HG02885 (cell line): ENCODE data around the gene PRKCE.

Source experiments
- ATAC-seq: cut with Tn5 transposase; IDR thresholded peaks from one replicate; pipeline ENCODE4 v1.9.1; 2021; ENCODE audit warnings: mild to moderate bottlenecking; ENCODE audit not compliant: unreplicated experiment, poor library complexity

Gene PRKCE

DNA sequence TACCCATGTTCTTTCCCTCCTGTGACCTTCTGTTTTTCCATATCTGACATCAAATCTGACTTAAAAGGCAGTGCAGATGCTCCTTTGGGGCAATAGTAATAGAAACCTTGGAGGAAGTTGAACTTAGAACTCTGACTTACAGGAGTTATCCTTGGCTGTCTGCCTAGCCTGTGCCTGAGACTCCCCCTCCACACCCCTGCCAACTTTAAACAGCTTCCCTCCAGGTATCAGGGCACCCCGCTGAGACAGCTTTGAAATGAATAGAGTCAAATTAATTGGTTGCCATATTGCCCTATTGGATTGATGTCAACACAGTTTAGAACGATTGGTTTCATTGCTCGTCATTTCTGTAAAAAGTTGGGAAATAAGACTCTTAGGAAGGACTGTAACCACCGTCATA lies 322.0 kb downstream of the PRKCE start:
- no peak for ATAC-seq

DNA sequence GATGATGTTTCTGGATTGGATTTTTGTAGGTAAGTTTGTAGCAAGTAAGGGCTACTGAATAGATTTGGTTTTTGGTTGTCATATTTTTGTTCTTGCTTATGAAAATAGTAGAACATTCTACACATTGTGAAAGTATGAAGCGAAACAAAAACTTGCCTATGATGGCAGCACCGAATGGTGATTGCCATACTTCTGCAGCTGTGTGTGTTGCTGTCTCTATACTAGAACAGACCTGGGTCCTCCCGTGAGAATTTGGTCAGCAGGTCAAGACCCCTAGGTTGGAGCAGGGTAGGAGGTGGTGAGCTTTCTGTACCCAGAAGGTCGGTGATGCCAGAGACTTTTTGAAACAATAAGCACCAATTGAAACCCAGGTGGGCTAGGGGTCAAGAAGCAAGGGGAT lies 322.6 kb downstream of the PRKCE start:
- peak; percentile 84 for ATAC-seq

DNA sequence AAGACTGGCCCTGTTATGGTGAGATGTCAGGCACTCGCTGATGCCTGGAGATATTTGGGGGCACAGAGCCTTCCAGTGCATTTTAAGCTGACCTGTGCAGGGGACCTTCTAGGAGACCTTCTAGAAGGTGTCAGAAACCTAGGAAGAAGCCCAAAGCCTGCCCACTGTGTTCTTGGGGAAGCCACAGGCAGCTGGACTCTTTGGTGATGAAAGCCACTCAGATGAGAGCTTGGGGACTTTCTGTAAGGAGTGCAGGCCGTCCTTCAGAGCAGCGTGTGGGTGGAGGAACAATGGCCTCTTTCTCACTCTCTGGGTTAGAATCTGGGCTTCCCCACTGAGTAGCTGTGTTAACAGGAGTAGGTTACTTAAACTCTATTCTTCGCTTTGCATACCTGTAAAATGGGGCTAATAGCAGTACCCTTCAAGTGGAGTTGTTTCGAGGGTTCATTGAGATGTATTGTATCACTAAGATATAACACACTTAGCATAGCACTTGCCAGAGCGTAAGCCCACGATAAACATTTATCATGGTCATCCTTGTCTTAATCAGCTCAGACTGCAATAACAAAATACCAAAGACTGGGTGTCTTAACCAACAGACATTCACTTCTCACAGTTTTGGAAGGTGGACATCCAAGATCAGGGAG lies 323.4 kb downstream of the PRKCE start:
- peak; percentile 74 for ATAC-seq

DNA sequence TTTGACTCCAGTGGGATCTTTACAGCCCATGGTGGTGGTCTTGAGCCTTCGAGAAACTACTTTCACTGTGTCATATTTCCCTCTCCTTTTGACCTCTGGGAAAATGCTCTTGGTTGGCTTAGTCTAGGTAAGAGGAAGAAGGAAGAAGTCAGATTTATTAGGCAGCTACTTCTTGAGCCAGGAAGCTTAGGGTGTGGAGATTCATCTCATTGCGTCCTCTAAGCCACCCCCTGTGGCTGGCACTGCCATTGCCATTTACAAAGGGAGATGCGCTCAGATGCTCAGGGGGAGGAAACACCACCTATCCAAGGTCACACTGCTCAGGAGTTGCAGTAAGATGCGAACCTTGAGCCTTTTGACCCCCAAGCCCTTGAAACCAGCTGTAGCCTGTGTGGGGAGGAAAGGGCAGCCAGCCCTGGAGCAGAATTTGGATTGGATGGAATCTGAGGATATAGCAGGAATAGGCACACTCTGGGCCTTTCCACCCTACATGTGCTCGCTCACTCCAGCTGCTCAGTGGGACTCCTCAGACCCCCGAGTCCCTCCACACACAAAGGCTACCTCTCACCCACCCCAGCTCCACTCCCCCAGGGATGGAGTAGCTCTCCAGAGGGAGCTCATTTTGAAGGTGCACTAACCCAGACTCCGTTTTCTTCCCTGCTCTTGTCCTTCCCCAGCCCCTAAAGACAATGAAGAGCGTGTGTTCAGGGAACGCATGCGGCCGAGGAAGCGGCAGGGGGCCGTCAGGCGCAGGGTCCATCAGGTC lies 324.5 kb downstream of the PRKCE start:
- ATAC-seq: no peak

DNA sequence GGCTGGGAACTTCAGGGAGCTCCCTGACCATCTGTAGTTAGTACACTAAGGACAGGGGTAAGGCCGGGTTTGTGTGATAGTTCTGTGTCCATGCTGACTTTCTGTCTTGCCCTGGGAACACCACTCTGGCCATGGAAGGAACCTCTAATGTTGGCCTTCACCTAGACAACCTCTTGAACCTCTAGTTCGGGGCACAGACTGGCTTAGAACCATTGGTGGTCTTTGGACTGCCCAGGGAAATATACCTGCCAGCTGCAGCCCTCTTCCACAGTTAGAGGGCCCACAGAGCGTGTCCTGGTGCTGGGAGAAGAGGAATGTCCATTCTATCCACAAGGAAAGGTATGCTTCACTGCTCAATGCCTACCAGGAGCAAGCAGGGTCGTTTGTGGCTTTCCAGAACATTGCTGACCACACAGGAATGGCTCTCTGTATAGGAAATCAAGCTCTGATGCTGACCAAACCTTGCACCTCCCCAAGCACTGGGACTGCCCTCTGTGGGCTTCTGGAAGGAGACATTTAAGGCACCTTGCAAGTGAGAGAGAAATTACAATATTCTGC lies 326.9 kb downstream of the PRKCE start:
- ATAC-seq: no peak

DNA sequence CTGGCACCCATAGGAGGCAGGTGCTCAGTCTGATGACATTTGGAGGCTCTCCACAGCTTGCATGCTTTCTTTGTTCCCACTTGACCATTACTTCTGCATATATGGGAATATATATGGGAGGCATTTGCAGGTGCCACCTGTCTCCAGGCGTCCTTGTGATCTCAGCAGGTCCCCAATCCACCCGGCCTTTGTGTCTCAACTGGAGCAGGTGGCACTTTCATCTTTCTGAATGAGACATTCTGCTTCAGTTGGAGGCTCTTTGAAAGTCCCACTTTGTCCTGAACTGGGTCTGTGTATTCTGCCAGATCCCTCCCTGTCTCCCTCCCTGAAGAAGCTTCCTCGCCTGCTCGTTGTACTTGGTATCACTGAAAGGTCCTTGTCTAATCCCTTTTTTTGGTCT lies 327.6 kb downstream of the PRKCE start:
- ATAC-seq: no peak

DNA sequence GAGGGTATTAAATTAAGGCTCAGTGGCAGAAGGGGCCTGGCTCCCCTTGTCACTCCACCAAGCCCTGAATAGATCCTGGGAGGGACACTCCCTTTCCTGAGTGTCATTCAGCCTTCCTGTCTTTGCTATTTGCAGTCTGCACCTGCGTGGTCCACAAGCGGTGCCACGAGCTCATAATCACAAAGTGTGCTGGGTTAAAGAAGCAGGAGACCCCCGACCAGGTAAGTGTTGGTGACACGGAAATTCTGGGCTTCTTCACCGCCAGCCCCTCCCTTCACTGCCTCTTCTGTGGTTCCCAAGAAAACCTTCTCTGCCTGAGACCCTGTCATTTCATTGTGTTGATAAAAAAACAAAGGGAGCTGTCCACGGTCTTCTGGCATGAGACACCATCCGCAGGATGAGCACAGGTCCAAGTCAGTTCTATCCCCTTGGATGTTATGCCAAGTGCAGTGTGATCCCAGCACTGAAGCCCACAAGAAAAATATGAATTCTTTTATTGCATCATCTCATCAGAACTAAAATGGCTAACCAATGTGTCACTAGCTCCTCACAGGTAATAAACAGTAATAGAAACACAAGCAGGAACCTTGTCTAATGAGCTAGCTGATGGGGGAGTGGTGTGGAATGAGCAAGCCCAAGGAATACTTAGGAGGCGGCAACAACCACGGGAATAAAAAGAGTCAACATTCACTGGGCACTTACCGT lies 328.8 kb downstream of the PRKCE start:
- ATAC-seq: no peak

DNA sequence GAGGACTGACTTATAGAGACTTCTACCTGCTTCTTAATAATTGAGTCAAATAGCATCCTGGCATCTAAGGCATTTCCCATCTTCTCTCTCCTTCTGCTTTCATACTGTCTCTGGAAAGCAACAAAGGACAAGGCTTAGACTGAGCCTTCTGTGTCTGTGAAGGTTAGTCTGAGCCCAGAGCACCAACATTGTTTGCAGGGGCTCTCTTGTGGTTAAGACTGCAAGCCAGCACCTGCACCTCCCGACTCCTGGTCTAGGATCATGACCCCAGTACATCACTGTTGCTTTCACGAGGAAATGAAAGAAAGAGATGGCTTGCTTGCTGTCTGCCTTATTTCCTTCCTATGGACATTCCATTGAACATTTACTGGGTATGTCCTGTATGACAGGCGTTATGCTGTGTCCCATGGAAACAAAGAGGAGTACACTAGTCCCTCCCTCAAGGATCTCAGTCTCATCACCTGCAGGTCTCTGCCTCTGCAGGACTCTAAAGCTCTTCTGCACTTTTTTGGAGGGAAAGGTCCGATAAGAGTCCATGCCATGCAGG lies 330.0 kb downstream of the PRKCE start:
- no peak for ATAC-seq

DNA sequence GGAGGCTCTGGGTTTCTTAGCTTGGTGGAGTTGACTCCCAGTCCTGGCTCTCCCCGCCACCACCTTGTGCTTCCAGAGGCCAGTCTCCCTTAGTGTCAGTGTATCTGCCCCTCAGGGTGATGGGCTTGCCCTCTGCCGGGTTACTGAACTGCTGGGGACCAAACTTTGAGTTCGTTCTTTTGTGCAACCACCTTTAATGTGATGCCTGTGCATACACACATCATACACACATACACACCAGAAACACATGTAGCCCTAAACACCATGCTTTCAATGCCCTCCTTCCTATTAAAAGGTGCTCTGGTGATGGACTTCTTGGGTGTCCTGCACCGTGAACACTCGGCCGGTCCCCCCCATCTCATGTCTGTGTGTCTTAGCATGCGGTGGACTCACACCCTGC lies 330.6 kb downstream of the PRKCE start:
- ATAC-seq: no peak

DNA sequence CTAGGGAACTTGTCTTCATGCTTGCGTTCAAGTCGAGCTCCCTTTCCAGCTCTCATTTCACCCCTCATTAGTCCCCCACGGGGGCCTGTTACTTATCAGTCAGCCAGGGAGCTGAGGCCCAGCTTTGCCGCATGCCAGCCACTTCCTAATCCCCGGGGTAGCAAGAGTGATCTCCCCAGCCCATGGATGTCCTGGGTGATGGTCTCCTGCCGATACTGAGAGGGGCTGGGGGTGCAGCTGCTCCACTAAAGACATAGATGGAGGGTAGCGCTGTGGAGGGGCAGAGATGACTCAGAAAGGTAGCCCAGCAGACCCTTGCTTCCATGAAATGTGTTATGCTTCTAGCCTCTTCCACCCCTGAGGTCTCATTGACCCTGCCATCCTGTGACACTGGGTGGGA lies 331.7 kb downstream of the PRKCE start:
- no peak for ATAC-seq

DNA sequence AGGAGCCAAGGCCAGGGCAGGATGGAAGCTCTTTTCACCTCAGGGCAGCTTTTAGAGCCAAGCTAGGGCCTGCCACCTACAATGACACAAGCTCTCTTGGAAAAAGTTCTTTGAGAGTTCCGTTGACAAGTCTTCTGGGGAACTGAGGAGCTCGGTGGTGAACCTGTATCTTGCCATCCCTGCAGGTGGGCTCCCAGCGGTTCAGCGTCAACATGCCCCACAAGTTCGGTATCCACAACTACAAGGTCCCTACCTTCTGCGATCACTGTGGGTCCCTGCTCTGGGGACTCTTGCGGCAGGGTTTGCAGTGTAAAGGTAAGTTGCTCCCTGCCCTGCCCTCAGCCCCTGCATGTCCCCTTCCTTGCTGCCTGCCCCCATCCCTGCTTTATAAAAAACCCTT lies 332.9 kb downstream of the PRKCE start:
- ATAC-seq: no peak

DNA sequence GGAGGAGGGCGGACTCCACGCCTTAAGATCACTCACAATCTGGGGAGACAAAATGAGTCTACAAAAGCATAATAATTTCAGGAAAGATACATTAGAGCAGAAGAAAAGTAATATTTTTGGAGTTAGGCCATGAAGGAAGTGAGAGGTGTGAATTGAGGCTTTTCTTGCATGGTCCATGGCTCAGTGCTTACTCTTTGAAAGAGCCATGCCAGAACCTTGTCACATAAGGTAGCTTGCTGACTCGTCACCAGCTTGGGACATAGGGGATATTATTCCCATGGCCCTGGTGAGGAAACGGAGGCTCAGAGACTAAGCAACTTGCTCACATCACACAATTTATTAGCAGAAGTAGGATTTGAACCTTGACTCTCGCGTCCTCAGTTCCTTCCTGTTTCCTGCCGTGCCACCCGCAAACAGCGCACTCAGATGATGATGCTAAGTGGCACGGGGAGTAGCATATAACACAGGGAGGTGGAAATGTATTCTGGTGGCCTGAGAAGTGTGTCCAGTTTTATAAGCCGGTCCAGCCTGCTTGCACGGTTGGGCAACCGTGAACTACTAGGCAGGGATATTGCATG lies 333.5 kb downstream of the PRKCE start:
- no peak for ATAC-seq

DNA sequence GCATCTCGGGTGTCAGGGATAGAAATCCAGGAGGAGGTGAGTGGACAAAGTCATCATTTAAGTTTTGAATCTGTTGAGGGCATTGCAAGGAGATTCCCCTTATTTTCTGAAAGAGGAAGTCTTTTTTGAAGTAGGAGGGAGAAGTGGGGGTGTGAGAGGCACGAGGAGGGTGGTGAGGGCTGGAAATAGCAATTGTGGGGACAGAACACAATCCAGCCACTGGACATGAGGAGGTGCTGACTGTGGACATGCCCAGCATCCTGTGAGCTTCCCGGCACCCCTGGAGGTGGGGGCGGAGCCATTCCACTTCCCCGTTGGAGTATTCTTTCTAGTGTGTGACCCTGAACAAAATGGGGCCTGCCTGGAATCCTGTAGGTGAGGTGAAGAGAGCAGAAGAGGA lies 335.0 kb downstream of the PRKCE start:
- no peak for ATAC-seq

DNA sequence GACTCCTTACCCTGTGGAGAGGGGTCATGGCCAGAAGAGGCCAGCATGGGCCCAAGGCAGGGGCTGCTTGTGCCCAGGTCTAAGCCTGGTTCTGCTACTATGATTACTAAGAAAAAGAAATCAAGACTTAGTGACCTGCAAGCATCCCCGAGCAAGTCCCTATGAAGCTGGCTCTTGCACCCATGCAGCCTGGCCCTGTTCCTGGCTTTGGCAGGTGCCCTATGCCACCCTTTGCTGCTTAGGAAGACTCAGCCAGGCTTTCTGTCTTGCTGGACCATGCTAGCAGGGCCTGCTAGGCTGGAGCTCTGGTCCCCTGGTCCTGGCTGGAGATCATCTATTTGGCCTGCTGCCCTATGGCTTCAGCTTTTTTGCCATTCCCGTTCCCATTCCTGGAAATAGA lies 336.4 kb downstream of the PRKCE start:
- no peak for ATAC-seq

DNA sequence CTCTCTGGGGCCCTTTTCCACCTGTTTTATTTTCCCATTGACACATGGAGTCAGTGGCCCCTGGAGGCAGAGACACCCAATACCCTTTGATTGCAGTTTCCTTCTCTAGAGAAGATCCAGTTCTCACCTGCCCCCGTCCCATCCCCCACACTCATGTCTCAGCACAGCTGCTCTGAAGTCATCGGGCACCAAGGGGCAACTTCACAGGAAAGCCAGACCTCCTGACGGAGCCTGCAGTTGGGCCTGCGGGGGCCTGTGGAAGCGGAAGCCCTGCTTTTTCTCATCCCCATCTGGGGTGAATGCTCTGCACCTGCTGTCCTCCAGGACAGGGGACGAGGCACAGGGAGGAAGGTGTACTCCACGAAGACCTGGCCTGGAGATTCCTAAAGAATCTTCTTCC lies 337.4 kb downstream of the PRKCE start:
- ATAC-seq: no peak

DNA sequence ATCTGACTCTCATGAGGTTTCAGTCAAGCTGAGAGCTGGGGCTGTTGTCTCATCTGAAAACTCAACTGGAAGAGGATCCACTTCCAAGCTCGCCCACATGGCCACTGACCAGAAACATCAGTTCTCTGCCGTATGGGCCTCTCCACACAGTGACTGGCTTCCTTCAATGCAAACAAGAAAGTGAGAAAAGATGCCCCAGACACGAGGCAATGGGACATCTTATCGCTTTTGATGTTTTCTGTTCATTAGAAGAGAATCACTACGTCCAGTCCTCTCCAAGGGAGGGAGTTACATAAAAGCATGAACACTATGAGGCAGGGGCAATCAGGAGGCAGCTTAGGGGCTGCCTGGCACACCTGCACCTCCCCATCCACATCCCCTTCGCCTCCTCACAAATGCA lies 338.7 kb downstream of the PRKCE start:
- no peak for ATAC-seq

DNA sequence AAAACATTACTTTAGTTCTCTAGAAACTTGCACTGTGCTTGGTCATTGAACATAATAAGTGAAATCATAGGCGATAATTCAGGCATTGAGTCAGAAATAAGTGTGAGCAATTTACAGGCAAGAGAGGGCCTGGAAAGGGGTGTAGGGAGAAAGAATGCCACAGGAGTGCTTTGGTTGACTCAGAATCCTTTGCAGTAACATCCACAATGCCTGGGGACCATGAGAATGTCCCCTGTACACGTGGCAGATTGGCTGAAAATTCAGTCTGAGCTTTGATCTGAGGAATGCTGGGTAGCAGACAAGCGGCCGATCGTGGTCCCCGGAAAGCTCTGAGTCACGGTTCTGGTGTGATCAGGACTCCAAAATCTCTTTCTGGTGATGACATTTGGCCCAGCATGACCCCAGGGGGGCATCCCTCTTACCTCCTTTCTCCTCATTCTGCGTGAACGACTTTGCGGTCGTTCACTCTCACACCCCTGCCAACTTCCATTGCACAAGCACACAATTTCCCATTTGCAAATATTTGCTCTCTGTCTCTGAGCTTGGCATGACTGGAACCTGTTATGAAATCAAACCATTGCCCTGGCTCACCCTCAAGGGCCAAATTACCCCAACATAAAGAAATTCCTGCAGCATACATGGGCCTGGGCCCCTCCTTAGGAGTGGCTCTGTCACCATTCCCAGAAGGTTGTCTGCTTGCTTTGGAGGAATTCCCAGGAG lies 340.7 kb downstream of the PRKCE start:
- no peak for ATAC-seq

DNA sequence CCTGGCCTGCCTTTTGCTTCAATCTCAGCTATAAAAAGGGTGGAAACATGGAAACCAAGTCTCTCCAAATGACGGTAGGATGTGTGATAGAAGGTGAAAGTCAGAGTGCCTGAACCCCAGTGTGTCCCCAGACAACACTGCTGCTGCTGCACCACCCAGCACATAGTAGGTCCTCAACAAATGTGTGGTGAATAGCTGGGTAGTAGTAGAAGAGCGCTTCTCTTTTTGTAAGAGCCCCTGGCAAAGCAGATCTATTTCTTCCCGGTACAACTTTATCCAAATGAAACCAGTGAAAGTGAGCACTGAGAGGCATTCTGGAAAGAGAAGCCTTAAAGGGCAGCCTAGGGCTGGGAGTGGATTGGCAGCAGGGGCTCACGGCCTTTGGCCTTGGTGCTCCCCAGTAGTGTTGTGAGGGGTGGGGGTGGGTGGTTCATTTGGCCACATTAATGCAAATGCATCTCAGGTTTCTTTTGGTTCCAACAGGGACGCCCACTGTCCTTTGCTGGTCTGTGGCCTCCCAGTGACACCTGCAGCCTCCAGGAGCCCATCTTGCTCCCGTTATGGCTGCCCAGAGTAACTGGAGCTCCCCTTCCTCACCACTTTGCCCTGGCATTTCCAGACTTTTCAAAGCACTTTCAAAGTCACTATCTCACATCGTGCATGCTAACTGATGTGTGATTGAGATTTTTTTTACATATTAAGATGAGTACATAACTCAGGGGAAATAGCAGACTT lies 341.4 kb downstream of the PRKCE start:
- no peak for ATAC-seq

DNA sequence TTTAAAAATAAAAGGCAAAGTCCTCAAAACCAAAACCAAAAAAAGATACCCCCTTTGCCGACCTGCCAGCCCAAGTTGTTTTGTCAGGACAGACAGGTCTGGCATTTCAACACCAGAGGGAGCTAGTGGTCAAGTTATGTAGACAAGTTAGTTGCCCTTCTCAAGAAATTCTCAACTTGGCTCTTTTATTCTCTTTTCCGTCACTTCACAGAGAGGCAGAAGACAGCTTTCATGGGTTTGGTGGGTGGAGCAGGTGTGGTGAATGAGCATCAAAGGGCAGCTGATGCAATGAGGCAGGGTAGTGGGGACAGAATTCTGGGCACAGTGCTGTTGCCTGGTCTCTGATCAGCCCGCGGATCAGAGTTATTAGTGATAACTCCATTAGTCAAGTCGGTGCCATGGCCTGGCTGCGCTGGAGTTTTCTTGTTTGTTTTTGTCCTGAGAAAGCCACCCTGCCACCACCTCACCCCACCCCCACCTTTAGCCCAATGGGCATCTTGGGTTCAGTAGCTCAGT lies 342.1 kb downstream of the PRKCE start:
- ATAC-seq: peak; percentile 48
